Measurements from ENCODE around the gene MAML3.

The MAML3 gene

GRCh38 chr4:140172960-140173359 is 19.0 kb upstream of the MAML3 start:
- Histone ChIP-seq H3K4me3 (replicated peaks; ENCODE audit: insufficient read depth, low read length) (no peak overlapping the region), H3K27ac (replicated peaks) (no peak overlapping the region), H3K27me3 (ENCODE audit: insufficient read depth, poor library complexity, severe bottlenecking) (no peaks in the 10 kb centered on the region)
- DNase-seq (ENCODE audit: low read depth in 1 of 2, low spot score in 1 of 2) = no peak
- no peak for TF ChIP-seq SPI1 (IDR thresholded peaks at IDR 0.05; ENCODE audit: borderline replicate concordance, low read depth)
- no peak for TF ChIP-seq CTCF (IDR thresholded peaks at IDR 0.05; ENCODE audit: insufficient read depth, low read length)
- TF ChIP-seq, protein P1, sequence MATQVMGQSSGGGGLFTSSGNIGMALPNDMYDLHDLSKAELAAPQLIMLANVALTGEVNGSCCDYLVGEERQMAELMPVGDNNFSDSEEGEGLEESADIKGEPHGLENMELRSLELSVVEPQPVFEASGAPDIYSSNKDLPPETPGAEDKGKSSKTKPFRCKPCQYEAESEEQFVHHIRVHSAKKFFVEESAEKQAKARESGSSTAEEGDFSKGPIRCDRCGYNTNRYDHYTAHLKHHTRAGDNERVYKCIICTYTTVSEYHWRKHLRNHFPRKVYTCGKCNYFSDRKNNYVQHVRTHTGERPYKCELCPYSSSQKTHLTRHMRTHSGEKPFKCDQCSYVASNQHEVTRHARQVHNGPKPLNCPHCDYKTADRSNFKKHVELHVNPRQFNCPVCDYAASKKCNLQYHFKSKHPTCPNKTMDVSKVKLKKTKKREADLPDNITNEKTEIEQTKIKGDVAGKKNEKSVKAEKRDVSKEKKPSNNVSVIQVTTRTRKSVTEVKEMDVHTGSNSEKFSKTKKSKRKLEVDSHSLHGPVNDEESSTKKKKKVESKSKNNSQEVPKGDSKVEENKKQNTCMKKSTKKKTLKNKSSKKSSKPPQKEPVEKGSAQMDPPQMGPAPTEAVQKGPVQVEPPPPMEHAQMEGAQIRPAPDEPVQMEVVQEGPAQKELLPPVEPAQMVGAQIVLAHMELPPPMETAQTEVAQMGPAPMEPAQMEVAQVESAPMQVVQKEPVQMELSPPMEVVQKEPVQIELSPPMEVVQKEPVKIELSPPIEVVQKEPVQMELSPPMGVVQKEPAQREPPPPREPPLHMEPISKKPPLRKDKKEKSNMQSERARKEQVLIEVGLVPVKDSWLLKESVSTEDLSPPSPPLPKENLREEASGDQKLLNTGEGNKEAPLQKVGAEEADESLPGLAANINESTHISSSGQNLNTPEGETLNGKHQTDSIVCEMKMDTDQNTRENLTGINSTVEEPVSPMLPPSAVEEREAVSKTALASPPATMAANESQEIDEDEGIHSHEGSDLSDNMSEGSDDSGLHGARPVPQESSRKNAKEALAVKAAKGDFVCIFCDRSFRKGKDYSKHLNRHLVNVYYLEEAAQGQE (IDR thresholded peaks at IDR 0.05; ENCODE audit: insufficient replicate concordance, low read depth) = no peak
- no peak for TF ChIP-seq POLR2AphosphoS5 (IDR thresholded peaks at IDR 0.05; ENCODE audit: low read depth)
- TF ChIP-seq GABPA (IDR thresholded peaks at IDR 0.05; ENCODE audit: low read depth) = no peak

GRCh38 chr4:140170299-140170698 is 16.3 kb upstream of the MAML3 start:
- H3K4me3 ChIP-seq (replicated peaks; ENCODE audit: insufficient read depth, low read length) = no peak overlapping the region
- H3K27ac ChIP-seq (replicated peaks) = no peak overlapping the region
- H3K27me3 ChIP-seq (ENCODE audit: insufficient read depth, poor library complexity, severe bottlenecking) = no peaks in the 10 kb centered on the region
- no peak for DNase-seq (ENCODE audit: low read depth in 1 of 2, low spot score in 1 of 2)
- TF ChIP-seq CTCF (IDR thresholded peaks at IDR 0.05; ENCODE audit: insufficient read depth, low read length) (no peak), GABPA (IDR thresholded peaks at IDR 0.05; ENCODE audit: low read depth) (no peak), POLR2AphosphoS5 (IDR thresholded peaks at IDR 0.05; ENCODE audit: low read depth) (no peak)

DNA sequence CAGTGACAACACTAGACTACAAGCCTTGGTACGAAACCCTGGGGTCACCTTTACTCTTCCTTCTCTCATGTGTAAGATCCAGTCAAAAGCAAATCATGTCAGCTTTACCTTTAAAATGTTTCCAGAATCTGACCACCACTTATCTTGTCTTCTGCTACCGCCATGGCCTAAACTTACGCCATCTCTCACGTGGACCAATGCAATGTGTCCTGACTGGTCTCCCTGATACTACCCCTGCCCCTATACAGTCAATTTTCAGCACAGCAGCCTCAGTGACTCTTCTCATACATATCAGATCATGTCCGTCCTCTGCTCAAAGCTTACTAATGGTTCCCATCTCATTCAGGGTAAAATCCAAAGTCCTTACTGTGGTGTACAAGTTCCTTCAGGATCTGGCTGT is 15.0 kb upstream of the MAML3 start:
- no peak for DNase-seq (ENCODE audit: low read depth in 1 of 2, low spot score in 1 of 2)

More for the DNA sequence above, 15.0 kb upstream of the MAML3 start:
- H3K27ac ChIP-seq (replicated peaks) = no peak overlapping the region
- TF ChIP-seq, protein P1 (IDR thresholded peaks at IDR 0.05; ENCODE audit: insufficient replicate concordance, low read depth) = no peak
- TF ChIP-seq POLR2AphosphoS5 (IDR thresholded peaks at IDR 0.05; ENCODE audit: low read depth) = no peak
- TF ChIP-seq SPI1 (IDR thresholded peaks at IDR 0.05; ENCODE audit: borderline replicate concordance, low read depth) = no peak
- TF ChIP-seq CTCF (IDR thresholded peaks at IDR 0.05; ENCODE audit: insufficient read depth, low read length) = no peak
- no peak for TF ChIP-seq GABPA (IDR thresholded peaks at IDR 0.05; ENCODE audit: low read depth)
- H3K4me3 ChIP-seq (replicated peaks; ENCODE audit: insufficient read depth, low read length) = no peak overlapping the region
- no peaks in the 10 kb centered on the region for H3K27me3 ChIP-seq (ENCODE audit: insufficient read depth, poor library complexity, severe bottlenecking)

Measured in HL-60 (cell line).